ENCODE measurements around the gene BMPER. TPM values are rescaled to one million over a fixed set of nuclear protein-coding genes. Genes with fewer than 3 reads are reported as not detected.

The BMPER gene
- total RNA-seq, 1 donor = 45.4 TPM

DNA sequence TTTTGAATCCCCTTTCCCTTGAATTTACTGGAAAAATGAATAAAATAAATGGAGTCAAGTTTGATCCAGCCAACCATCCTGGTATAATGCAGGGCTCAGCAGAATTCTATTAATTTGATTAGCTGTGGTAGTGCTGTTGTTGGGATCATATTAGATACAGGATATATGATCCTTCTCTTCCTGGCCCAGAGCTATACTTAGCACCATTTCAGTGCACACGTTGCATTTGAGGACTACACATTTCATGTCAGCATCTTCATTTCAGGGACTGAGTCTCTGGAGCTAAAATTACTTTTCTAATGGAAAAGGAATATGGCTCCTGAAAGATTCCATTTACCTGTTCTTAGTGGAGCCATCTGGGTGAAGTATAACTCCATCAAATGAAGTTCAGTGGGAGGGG, 240.3 kb downstream of the BMPER start:
- DNase-seq (ENCODE audit: low read depth) = no peak
- no peak overlapping the region for H3K4me3 ChIP-seq (ENCODE audit: low read depth, low read length)
- no peak for TF ChIP-seq CTCF (IDR thresholded peaks at IDR 0.05; ENCODE audit: insufficient read depth, low read length)

DNA sequence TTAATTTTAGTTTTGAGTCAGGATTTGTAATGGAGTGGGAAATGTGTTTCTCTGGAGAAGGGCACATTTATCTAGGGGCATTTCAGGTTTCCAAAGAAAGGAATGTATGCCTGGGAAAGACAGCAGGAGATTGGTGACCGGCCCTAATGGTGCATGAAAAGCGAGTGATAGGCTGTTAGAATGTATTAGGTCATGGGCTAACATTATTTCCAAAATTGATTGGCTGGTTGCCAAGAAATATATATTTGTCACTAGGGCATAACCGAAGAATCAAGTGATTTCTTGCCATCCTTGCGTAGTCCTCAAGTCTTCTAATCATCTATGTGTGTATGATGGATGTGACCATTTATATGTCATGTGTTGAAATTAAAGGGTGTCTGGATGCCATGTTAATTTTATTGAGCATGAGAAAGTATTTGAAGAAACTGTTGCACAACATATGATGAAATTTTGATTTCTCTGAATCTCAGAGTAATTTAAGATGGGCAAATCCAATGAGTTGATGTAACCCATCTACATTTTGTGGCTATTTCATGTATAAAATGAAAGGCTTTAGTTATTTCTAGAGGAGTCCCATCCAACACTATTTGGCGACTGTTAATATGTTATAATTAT, 248.4 kb downstream of the BMPER start:
- TF ChIP-seq CTCF (IDR thresholded peaks at IDR 0.05; ENCODE audit: insufficient read depth, low read length) = no peak
- H3K4me3 ChIP-seq (ENCODE audit: low read depth, low read length) = no peak overlapping the region
- DNase-seq (ENCODE audit: low read depth) = peak; percentile 57

- no peak for TF ChIP-seq CTCF (IDR thresholded peaks at IDR 0.05; ENCODE audit: insufficient read depth, low read length)
- DNase-seq (ENCODE audit: low read depth) = peak; percentile 99
- no peak overlapping the region for H3K4me3 ChIP-seq (ENCODE audit: low read depth, low read length)
These were observed 250.0 kb downstream of the BMPER start for GRCh38 chr7:34155220-34155908.

DNA sequence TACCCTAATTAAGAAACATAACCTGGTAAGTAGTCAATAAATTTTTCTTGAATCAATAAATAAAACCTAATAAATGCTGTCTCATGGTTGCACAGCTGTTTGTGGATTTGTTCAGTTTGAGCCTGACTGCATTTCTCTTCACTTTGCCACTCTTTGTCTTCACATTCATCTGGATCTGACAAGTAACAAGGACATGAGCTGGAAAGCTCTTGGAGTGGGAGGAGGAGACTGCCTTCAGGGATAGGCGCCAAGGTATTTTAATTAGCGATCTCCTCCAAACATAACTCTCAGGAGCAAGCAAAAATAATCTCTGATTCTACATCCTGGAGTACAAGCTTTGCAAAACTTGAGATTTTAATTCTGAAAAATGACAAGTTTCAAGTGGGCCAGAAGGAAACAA, 251.0 kb downstream of the BMPER start:
- H3K4me3 ChIP-seq (ENCODE audit: low read depth, low read length) = no peak overlapping the region
- peak; percentile 80 for DNase-seq (ENCODE audit: low read depth)
- no peak for TF ChIP-seq CTCF (IDR thresholded peaks at IDR 0.05; ENCODE audit: insufficient read depth, low read length)

DNA sequence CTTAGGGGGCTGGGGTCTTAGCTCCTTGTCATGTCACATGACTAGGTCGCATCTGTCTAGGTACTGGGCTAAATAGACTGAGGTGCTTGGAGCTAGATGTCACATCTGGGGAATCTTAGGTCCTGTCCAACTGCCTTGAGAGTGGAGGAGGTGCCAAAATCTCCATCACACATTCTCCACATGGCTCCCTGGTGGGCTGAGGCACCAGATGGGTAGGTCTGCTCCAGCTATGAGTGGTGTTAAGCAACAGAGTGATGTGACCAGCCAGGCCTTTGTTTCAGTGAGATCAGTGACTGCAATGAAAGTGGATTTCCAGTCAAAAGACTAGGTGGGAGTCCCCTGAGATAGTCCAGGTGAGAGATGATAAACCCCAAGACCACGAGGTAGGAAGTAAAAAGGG, 251.8 kb downstream of the BMPER start:
- no peak overlapping the region for H3K4me3 ChIP-seq (ENCODE audit: low read depth, low read length)
- no peak for TF ChIP-seq CTCF (IDR thresholded peaks at IDR 0.05; ENCODE audit: insufficient read depth, low read length)
- DNase-seq (ENCODE audit: low read depth) = peak; percentile 49

DNA sequence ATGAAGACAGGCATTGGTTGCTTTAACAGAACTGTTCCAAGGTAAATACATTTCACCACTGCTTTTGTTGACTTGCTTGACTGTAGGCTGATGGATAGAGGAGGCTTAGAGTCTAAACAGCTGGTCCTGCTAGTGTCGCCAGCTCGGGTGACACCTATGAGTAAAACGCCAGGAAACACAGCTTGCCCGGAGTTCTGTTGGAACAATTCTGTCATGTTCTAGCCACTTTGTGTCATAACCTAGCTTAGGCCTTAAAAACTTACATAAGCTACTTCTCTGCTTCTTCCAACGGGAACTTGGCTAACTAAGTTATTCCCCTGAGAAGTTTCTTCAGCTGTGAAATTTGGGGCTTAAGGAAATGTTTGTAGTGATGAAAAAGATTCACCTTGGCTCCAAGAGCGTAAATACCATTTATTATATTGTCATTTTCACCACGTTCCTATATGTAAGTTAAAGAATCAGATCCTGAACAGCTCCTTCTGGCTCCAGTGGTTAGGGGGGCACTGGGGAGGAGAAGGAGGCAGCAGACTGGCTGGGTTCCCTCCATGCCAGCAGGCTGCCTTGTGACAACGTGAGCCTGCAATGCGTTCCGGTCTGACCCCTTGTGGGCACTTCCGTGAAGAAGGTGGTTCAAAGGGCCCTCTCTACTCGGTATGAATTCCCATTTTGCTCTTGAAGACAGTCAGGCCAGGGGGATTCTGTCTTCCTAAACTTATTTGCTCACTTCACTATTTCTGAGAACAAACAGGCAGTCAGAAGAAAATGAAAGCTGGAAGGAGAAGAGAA, 253.2 kb downstream of the BMPER start:
- H3K4me3 ChIP-seq (ENCODE audit: low read depth, low read length) = no peak overlapping the region
- peak; percentile 25 for TF ChIP-seq CTCF (IDR thresholded peaks at IDR 0.05; ENCODE audit: insufficient read depth, low read length)
- DNase-seq (ENCODE audit: low read depth) = peak; percentile 73

Data from fibroblast of the aortic adventitia (primary cell).